H7 (cell line): ENCODE measurements around the gene PRELP. TPM values are rescaled to one million over a fixed set of nuclear protein-coding genes. Genes with fewer than 3 reads are reported as not detected.

Experiments
- DNase-seq: peaks from one replicate; pipeline ENCODE4 v3.0.0; 2012
- H3K27me3 ChIP-seq: 2 replicates; pipeline ENCODE4 v1.6.0; 2011; ENCODE audit warnings: mild to moderate bottlenecking, low read length; ENCODE audit not compliant: control insufficient read depth, insufficient read depth
- H3K36me3 ChIP-seq: replicated peaks from 2 replicates; pipeline ENCODE4 v1.5.1; 2011; ENCODE audit warnings: low read length; ENCODE audit not compliant: control insufficient read depth, insufficient read depth
- H3K4me3 ChIP-seq: 2 replicates; pipeline ENCODE4 v1.5.1; 2011; ENCODE audit warnings: low read depth, mild to moderate bottlenecking, control low read depth, low read length, moderate library complexity; ENCODE audit not compliant: insufficient read depth
- total RNA-seq: library from RNA; depleted of rRNA; stranded (reverse); fragments of >200 nt; shearing (Covaris generic); gene quantifications from 2 replicates; pipeline ENCODE4 v1.2.3, GENCODE V29; 2014; rRNA removed

PRELP gene
- total RNA-seq, 1 experiment from 2014 or later = 0.03 TPM

DNA sequence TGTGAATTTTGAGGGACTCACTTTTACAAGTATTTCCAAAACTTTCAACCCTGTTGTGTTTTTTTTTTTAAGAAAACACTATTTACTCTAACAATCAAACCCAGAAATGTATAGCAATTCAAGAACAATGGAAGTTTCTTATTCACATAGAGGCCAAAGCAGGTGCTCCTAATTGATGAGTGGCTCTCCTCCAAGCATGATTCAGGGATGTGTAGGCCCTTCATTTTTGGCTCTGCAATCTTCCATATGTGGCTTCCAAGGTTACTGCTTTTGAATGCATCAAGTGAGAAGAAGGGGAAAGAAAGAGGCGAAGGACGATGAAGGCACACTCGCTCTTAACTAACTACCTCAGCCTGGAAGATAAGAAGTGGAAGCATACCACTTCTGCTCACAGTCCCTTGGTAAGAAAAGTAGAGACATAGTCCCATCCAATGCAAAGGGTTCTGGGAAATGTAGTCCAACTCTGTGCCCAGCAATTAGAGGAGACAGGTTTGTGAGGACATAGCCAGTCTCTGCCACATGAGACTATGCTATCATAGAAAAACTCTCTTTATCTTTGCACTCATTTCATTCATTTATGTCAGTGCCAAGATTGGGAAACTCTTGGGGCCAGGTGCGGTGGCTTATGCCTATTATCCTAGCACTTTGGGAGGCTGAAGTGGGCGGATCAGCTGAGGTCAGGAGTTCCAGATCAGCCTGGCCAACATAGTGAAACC, 64.4 kb downstream of the PRELP start:
- H3K27me3 ChIP-seq = no peaks in the 10 kb centered on the region
- no peak overlapping the region for H3K4me3 ChIP-seq
- H3K36me3 ChIP-seq = no peaks in the 10 kb centered on the region
- no peak for DNase-seq

Other genes with a start within 250 kb of the PRELP start
- not detected in 2 replicates for gene CHIT1, start 246.1 kb upstream of the PRELP start, total RNA-seq
- gene BTG2, start 170.3 kb upstream of the PRELP start, total RNA-seq = 7.2 and 8.7 TPM in 2 replicates
- not detected in 2 replicates for gene FMOD, start 124.7 kb upstream of the PRELP start, total RNA-seq
- gene OPTC, start 18.3 kb downstream of the PRELP start, total RNA-seq = 0.30 and 0.80 TPM in 2 replicates
- 26.5 and 32.1 TPM in 2 replicates for gene ATP2B4, start 151.0 kb downstream of the PRELP start, total RNA-seq